ENCODE measurements around the gene ADAM22.

GRCh38 chr7:88111954-88112471, 178.0 kb downstream of the ADAM22 start:
- TF ChIP-seq CTCF (IDR thresholded peaks at IDR 0.05; ENCODE audit: insufficient read depth, low read length, poor library complexity, severe bottlenecking) (no peak), EZH2phosphoT487 (conservative IDR thresholded peaks at IDR 0.05; ENCODE audit: low read length) (no peak)
